Activated T-cell treated with anti-CD3 and anti-CD28 coated beads, Interleukin-2, amount 50 U/mL, for 48 hours (primary cell): ENCODE results near the gene HDAC7.

ENCODE experiments used
- DNase-seq, 2 experiments: peaks; one replicate each; pipeline ENCODE4 v3.0.0-alpha.2; 2020

Gene HDAC7

GRCh38 chr12:47758834-47759690 lies 60.6 kb downstream of the HDAC7 start, which contains the start of gene RAPGEF3:
Gene RAPGEF3 (minus strand): TSS chr12:47758880. CDS start chr12:47758556, 324 bp downstream.
- DNase-seq = peak; percentile 79 to 83

GRCh38 chr12:47758584-47758833 lies 61.2 kb downstream of the HDAC7 start:
- no peak for DNase-seq

- no peak for DNase-seq
These were observed 61.7 kb downstream of the HDAC7 start for GRCh38 chr12:47757840-47758583.

GRCh38 chr12:47757364-47757839 lies 62.3 kb downstream of the HDAC7 start:
- DNase-seq = no peak

DNA sequence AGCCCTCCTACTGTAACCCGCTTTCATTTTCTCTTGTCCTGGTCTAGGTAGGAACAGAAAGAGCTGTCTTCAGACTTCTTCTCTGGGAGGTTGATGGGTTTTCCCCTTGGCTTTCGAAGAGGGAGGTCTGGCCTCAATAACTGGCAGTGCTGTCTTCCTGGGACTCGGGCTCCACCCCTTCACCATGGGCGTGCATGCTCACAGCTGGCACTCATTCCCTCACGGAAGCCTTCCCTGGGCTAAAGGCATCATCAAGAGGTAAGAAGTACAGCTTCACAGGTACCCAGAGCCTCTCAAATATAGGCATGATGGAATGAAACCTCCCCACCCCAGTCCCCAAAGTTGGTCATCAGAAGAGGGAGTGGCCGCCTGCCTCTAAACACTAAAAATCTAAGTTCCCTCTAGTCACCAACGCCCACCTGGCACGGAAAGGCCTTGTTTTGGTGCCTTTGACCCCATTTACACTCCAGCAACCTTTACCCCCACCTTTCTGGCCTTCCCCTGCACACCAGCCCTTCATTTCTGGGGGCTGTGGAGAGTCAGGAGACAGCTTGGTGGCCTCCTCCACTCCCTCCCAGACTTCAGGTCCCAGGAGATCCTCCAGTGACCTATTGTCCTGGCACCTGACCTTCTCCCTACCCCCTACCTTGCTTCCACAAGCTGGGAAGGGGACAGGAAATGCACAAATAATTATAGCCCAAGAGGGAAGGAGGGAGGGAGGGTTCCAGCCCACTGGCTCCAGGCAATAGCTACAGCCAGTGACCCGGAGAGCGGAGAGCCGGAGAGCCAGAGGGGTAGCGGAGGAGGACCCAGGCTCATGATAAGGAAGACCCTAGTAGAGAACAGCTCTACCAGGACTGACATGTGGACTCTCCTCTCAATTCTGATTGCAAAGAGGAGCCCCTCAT lies 63.8 kb downstream of the HDAC7 start:
- DNase-seq = peak; percentile 53 to 56

GRCh38 chr12:47754881-47755280 lies 64.8 kb downstream of the HDAC7 start:
- no peak for DNase-seq

DNA sequence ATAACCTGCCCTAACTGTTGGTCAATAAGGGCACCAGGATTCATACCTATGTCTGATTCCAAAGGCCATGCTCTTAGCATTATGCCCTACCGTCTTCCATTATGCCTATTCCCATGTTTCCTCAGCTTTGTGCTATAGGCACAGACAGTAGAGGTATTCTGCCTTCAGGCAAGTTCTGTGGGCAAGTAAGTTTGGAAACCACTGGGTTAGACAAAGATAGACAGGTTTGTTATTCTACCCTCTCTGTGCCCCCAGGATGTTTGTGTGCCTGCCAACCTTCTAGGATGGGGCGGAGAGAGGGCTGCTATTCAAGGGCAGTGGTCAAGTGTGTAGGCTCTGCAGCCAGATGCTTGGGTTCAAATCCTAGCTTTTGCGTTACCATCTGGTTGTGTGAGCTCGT lies 65.6 kb downstream of the HDAC7 start:
- no peak for DNase-seq

DNA sequence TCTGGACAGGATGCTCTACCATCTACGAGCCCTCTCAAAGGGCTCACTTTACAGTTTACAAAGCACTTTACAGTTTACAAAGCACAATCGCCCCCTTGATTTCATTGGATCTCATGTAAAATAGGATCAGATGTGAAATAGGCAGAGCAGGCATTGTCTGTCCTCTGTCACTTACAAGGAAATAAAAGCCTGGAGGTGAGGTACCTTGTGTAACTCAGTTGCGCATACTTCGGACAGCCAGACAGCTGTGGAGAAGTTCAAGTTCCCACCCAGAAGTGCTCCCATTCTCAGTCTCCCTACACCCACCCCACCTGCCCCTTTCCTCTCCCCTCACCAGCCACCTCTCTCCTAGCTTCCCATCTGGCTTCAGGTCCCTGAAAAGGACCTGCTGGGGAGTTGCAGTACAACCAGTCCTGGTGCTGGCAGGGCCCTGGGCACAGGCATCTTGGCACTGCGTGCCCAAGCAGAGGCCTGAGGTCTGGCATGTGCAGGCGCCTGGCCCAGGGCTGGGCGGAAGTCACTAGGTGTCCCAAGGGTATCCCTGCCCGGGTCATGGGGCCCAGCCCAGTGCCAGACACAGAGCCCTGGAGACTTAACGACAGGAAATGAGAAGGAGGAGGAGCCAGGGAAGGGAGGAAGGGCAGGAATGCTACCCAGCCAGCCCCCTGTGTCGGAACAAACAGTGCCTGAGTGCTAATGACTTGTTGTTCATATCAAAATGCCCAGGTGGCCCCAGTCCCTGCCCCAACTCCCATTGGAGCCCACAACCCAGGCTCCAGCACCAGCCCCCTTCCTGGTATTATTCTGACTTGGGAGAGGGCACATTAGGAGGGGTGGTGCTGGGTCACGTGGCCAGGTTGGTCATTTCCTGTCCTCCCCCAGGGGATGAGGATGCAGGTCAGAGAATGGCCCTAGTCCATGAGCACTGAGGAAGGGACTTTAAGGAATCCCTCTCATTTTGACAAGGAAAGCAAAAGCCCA lies 66.4 kb downstream of the HDAC7 start:
- no peak for DNase-seq

DNA sequence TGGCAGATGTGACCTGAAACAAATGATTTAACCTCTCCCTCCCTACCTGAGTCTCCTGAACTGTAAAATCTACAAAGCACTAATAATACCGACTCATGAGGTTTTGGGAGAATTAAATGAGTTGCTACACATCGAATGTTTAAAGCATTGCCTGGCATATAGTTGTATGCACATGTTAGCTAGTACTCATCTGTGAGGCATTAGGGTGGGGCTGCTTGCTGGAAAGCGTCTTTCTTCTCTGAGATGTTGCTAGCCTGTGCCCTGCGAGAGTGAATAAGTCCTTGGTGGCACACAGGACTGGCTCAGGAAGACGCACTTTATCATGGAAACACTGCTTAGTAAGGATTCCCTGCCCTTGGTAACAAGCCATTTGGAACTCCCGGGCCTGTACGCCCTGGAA lies 67.2 kb downstream of the HDAC7 start:
- no peak for DNase-seq

DNA sequence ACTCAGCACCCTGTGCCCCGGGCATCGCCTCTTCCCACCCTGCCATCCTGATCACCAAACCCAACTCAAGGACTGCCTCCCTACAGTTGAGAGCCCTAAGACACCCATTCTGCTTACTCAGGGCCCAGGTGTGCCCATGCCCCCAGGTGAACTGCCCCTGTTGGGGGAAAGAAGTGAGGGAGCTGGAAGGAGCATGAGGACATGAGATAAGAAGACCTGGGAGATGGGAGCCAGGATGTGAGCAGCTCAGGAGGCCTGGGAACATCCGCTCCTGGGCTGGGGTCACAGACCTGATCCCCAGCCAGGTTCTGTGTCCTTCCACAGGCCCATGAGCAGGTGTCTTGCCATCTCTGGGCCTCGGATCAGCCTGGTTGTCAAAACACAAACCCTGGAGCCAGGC lies 67.6 kb downstream of the HDAC7 start:
- no peak for DNase-seq

DNA sequence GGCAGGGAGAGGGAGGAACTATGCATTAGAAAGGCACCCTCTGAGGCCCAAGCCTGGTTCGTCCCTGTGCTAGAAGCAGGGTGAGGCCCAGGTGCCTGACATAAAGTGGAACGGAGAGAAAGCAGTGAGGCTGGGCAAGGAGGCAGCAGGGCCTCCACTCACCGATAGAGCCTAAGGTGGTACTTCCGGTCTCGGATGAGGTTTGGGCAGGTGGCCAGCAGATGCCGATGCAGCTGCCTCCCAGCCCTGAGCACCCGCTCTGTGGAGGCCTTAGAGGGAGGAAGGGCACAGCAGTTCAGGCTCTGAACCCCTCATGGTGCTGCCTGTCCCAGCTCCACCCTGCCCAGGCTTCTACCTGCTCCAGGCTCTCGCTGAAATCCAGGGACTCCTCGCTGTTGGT lies 68.1 kb downstream of the HDAC7 start:
- DNase-seq = no peak

DNA sequence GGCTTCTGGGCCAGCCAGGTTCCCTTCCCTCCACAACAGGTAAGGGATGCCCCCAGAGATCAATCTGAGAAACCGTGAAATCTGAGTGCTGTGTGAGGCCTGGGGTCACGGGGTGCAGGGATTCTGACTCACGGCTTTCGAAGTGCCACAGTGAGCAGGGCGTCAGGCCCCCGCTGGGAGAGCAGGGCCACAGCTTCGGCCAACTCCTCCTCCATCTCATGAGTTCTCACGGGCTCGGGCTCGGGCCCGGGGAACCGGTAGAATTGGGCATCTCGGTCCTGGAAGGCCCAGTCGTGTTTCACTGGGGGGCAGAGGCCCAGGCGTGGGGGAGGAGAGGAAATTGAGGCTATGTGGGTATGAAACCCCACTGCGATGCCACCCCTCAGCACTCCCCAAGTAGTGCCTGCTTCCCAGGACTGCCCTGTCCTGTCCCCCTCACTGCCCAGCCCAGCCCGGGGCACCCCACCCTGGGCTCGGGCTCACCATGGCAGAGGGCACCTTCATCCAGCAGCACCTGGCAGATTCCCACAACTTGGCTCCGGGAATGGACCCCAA lies 68.7 kb downstream of the HDAC7 start:
- no peak for DNase-seq

DNA sequence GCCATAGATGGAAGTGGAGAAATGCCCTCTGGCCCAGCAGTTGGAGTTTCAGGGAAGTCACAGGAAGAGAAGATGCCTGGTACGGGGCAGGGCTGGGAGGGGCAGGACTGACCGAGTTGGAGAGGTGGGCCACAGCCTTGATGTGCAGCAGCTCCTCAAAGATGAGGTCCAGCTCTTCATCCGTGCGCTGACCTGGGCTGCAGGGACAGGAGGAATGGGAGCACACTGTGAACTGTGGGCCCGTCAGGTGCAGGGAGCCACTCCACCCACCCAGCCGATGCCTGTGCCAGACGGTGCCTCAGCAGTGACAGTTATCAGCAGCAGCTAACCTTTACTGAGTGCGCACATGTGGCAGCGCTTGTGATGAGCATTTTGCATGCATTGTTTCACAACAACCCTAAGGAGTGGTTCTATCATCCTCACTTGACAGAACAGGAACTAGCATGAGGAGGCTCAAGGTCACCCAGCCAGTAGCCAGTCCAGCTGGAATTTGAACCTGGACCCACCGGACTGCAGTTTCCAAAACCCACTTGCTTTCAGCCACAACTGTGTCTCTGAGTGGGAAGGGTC lies 69.4 kb downstream of the HDAC7 start:
- DNase-seq = no peak

- no peak for DNase-seq
These were observed 70.8 kb downstream of the HDAC7 start for GRCh38 chr12:47748899-47749298.

GRCh38 chr12:47748507-47748828 lies 71.2 kb downstream of the HDAC7 start:
- no peak for DNase-seq

DNA sequence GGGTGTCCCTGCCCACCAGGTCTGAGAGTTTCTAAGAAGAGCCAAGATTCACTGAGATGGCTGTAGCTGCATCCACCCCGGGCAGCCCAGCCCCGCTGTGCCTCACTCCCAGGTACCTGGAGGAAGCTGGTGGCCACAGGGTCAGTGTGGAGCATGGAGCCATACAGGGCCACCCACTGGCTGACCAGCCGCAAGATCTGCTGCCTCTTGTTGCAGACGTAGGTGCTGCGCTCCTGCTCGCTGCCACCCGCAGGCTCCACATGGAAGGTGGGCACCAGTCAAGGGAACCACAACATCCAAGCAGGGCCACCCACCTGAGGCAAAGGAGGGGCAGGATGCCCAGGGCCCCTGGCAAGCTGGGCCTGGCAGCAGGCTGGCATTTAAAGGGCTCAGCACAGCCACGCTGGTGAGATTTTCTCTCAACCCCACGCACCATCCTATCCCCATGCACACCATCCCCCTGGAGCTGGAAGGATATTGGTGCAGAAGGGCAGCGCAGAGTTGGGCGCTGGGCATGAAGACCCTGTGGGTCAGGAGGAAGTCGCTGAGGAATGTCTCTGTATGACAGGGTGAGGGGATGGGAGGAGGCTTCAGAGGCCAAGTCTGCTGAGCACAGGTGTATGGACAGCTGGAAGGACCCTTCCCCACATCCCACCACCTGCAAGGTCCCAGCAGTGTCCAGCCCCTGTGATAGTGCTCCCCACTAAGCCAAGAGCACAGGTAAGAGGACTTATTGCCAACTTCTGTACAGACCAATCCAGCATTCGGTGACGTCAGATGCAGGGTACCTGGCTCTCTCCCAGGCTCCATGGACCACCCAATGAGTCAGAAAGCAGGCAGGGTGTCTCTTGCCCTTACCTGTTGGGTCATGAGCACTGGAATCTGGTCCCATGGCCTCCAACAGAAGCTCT lies 71.9 kb downstream of the HDAC7 start:
- DNase-seq = no peak

DNA sequence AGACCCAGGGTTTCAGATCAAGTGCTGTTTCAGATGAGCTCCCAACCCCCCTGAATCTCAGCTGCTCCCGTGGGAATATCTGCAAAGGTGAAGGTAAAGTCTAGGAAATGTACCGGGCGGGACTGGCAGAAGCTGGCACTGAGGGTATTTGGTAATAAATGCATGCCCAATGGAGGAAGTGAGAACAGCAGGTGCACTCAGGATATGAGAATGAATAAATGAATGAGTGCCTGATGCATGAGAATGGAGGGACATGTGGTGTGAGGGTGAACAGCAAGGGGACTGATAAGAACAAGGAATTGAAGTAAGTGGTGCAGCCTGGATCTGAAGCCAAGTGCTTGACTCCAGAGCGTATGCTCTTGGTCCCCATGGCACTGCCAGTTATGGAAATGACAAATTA lies 72.6 kb downstream of the HDAC7 start:
- DNase-seq = no peak

GRCh38 chr12:47746523-47746922 lies 73.2 kb downstream of the HDAC7 start:
- DNase-seq = no peak

- no peak for DNase-seq
These were observed 73.6 kb downstream of the HDAC7 start for GRCh38 chr12:47746073-47746472.

DNA sequence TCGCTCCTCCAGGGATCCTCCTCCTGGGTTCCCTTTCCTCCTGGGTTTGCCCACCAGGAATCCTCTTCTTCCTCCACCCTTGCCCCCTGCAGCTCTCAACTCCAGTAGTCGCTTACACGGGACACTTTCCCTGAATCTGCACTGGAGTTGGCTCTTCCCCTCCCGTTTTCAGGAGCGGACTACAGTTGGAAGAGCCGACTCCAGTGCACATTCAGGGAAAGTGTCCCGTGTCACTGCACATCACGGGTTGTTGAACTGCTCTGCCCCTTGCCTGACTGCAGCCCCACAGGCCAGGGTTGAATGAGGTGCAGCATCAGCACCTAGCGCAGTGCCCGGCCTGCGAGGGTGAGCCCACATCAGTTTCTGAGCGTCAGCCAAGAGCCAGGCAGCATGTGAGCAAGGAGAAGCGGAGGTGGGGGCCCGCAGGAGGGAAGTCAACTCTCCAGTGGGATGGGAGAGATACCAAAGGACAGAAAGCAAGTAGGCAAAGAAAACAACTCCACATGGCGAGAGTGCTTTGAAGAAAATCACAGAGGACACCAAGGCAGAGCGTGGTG lies 74.1 kb downstream of the HDAC7 start:
- no peak for DNase-seq
